K562 (cell line): ENCODE measurements around the gene ACTN1. TPM values are rescaled to one million over a fixed set of nuclear protein-coding genes. Genes with fewer than 3 reads are reported as not detected.
A peak's percentile ranks its signal among the peaks of the same experiment; 100 is the strongest.

Experiments
- ATAC-seq: fragments of 200-7000 bp; cut with Tn5 transposase; 3 replicates; pipeline ENCODE4 v1.9.1; 2020; ENCODE audit warnings: moderate library complexity
- BruUV-seq: library from RNA; stranded (reverse); fragments of 400-500 nt; replicated peaks from 2 replicates; lab custom pipeline; 2021; lab: Mats Ljungman, UMichigan
- CTCF ChIA-PET: fragments of 300-600 bp; formaldehyde crosslinking; extraction: SDS; loops from one replicate; lab custom pipeline; 2021; ENCODE audit warnings: low intra/inter-chr PET ratio; lab: Yijun Ruan, JAX
- POLR2A ChIA-PET: fragments of 300-600, 350-650 bp; sonication (Branson Sonifier 250); formaldehyde crosslinking; extraction: SDS; loops from one replicate; lab custom pipeline; 2021; ENCODE audit warnings: antibody characterized with exemption, inconsistent platforms; lab: Yijun Ruan, JAX
- DNase-seq, 4 experiments: peaks; one replicate each; pipeline versions ENCODE4 v3.0.0 to v3.0.0-alpha.2; 2011 to 2018; ENCODE audit warnings: low spot score in 3 of 4, mixed read lengths in 3 of 4; ENCODE audit errors: extremely low read depth in 1 of 4
- FAIRE-seq: peaks from 2 replicates; lab custom pipeline; 2011; peaks lifted over from hg19 to GRCh38; lab: Jason Lieb, UNC
- H2AFZ ChIP-seq: 2 replicates; pipeline ENCODE4 v1.6.0; 2011; ENCODE audit warnings: low read depth, low read length, control low read depth, inconsistent platforms
- H3K27ac ChIP-seq: fragments of 200-600 bp; 3 replicates; pipeline ENCODE4 v1.8.0; 2011; ENCODE audit warnings: low read depth, mild to moderate bottlenecking, control low read depth, inconsistent platforms, low read length, moderate library complexity, mixed read lengths; ENCODE audit errors: extremely low read depth
- H3K27me3 ChIP-seq, 2 experiments: fragments of 300-600 bp in 1 of 2; 2 replicates in 1 of 2; 3 replicates in 1 of 2; pipeline versions ENCODE4 v1.6.0 to v1.8.0; 2011; ENCODE audit warnings: inconsistent platforms in 2 of 2, low read length in 2 of 2, mild to moderate bottlenecking in 1 of 2, mixed read lengths in 1 of 2, moderate library complexity in 1 of 2; ENCODE audit not compliant: control insufficient read depth in 2 of 2, insufficient read depth in 2 of 2
- H3K36me3 ChIP-seq: fragments of 300-600 bp; 3 replicates; pipeline ENCODE4 v1.8.0; 2011; ENCODE audit warnings: mild to moderate bottlenecking, low read length, inconsistent platforms; ENCODE audit not compliant: control insufficient read depth, insufficient read depth
- H3K4me1 ChIP-seq, 2 experiments: fragments of 200-600 bp in 1 of 2; replicated peaks in 1 of 2; 2 replicates in 1 of 2; 3 replicates in 1 of 2; pipeline versions ENCODE4 v1.5.1 to v1.8.0; 2011; ENCODE audit warnings: inconsistent platforms in 2 of 2, low read length in 2 of 2, mild to moderate bottlenecking in 1 of 2, mixed read lengths in 1 of 2, moderate library complexity in 1 of 2; ENCODE audit not compliant: control insufficient read depth in 2 of 2, insufficient read depth in 2 of 2
- H3K4me2 ChIP-seq: 2 replicates; pipeline ENCODE4 v1.6.1; 2011; ENCODE audit warnings: low read length, control low read depth, inconsistent platforms, mixed read lengths; ENCODE audit not compliant: insufficient read depth
- H3K4me3 ChIP-seq: fragments of 200-600 bp; sonication (generic), shearing (Covaris generic); 2 replicates; pipeline ENCODE4 v1.5.1; 2016; ENCODE audit warnings: control low read depth, inconsistent platforms
- H3K79me2 ChIP-seq: fragments of 200-600 bp; 3 replicates; pipeline ENCODE4 v1.8.0; 2011; ENCODE audit warnings: low read length, inconsistent platforms; ENCODE audit not compliant: control insufficient read depth, insufficient read depth
- H3K9ac ChIP-seq, 2 experiments: 2 replicates each; pipeline versions ENCODE4 v1.6.0 to v1.6.1; 2011; ENCODE audit warnings: low read depth in 2 of 2, low read length in 2 of 2, control low read depth in 1 of 2, inconsistent platforms in 1 of 2, mild to moderate bottlenecking in 1 of 2, mixed read lengths in 1 of 2; ENCODE audit not compliant: insufficient read depth in 1 of 2
- H3K9me1 ChIP-seq: one replicate; pipeline ENCODE4 v1.6.0; 2011; ENCODE audit warnings: inconsistent platforms, mild to moderate bottlenecking, low read length, moderate library complexity; ENCODE audit not compliant: control insufficient read depth, insufficient read depth
- H3K9me3 ChIP-seq: replicated peaks from 2 replicates; pipeline ENCODE4 v1.5.1; 2011; ENCODE audit warnings: low read depth, low read length, inconsistent platforms; ENCODE audit not compliant: control insufficient read depth, insufficient read depth
- H4K20me1 ChIP-seq: replicated peaks from 2 replicates; pipeline ENCODE4 v1.6.1; 2011; ENCODE audit warnings: low read length, inconsistent platforms, mixed read lengths; ENCODE audit not compliant: control insufficient read depth, insufficient read depth
- CREM ChIP-seq: IDR thresholded peaks from 2 replicates; pipeline ENCODE4 v1.6.1; 2014; ENCODE audit warnings: antibody characterized with exemption, low read depth
- FOXP1 ChIP-seq: sonication (generic); formaldehyde crosslinking; IDR thresholded peaks from 2 replicates; pipeline ENCODE4 v1.8.0; 2022; ENCODE audit warnings: mild to moderate bottlenecking, missing genetic modification reagents
- FUS ChIP-seq: fragments of 200-400 bp; formaldehyde crosslinking; optimal IDR thresholded peaks from 2 replicates; pipeline ENCODE3; 2017; ENCODE audit warnings: low read depth, low read length
- HNRNPL ChIP-seq: fragments of 200-400 bp; formaldehyde crosslinking; IDR thresholded peaks from 2 replicates; pipeline ENCODE4 v1.6.1; 2017; ENCODE audit warnings: low read depth, mild to moderate bottlenecking, low read length
- HSF4 ChIP-seq: fragments of 250-450 bp; sonication (Bioruptor Pico); IDR thresholded peaks from 2 replicates; pipeline ENCODE4 v2.1.2; 2022; ENCODE audit warnings: mild to moderate bottlenecking, moderate library complexity, borderline replicate concordance
- PATZ1 ChIP-seq: fragments of 250-450 bp; sonication (Bioruptor Pico); IDR thresholded peaks from 2 replicates; pipeline ENCODE4 v1.5.0; 2020; ENCODE audit warnings: mild to moderate bottlenecking, borderline replicate concordance
- POLR2AphosphoS2 ChIP-seq: IDR thresholded peaks from 2 replicates; pipeline ENCODE4 v1.6.1; 2012; ENCODE audit warnings: low read length, improper control_type of control experiment
- TARDBP ChIP-seq: fragments of 450-650 bp; IDR thresholded peaks from 2 replicates; pipeline ENCODE4 v1.6.1; 2016
- TRIM24 ChIP-seq, 2 experiments: fragments of 450-650 bp; IDR thresholded peaks; 2 replicates each; pipeline ENCODE4 v1.6.1; 2016
- USF2 ChIP-seq: sonication (generic); formaldehyde crosslinking; IDR thresholded peaks from 2 replicates; pipeline ENCODE4 v1.5.0; 2020; ENCODE audit warnings: missing genetic modification reagents
- ZNF143 ChIP-seq: sonication (generic); formaldehyde crosslinking; IDR thresholded peaks from 2 replicates; pipeline ENCODE4 v1.9.0; 2022; ENCODE audit warnings: mild to moderate bottlenecking, missing genetic modification reagents
- ZNF311 ChIP-seq: fragments of 250-450 bp; sonication (Bioruptor Pico); IDR thresholded peaks from 2 replicates; pipeline ENCODE4 v1.4.0; 2020; ENCODE audit warnings: mild to moderate bottlenecking, moderate library complexity
- ZNF395 ChIP-seq: fragments of 200-800 bp; sonication (Bioruptor generic); IDR thresholded peaks from 2 replicates; pipeline ENCODE4 v1.6.1; 2017; ENCODE audit warnings: missing genetic modification characterization, missing compliant biosample characterization
- ZNF639 ChIP-seq, 2 experiments: fragments of 200-800 bp in 1 of 2; sonication (Bioruptor generic) in 1 of 2; sonication (generic) in 1 of 2; formaldehyde crosslinking in 1 of 2; IDR thresholded peaks in 1 of 2; conservative IDR thresholded peaks in 1 of 2; 2 replicates each; pipeline versions ENCODE4 v1.5.0 to v1.6.1; 2016 to 2020; ENCODE audit warnings: missing compliant biosample characterization in 1 of 2, missing genetic modification characterization in 1 of 2, missing genetic modification reagents in 1 of 2
- WGBS: fragments of 100-300 bp; shearing (Covaris generic); methylation state at CpG from one replicate; pipeline ENCODE4 v1.1.6; 2016; ENCODE audit warnings: low coverage, mixed read lengths; ENCODE audit not compliant: insufficient coverage; ENCODE audit errors: missing lambda C conversion rate; 5-methylcytosine and 5-hydroxymethylcytosine counted together
- in situ Hi-C: fragments of 300-500 bp; cut with MboI; formaldehyde crosslinking; loops from 4 replicates; pipeline ENCODE4 v1.15.0; 2018; ENCODE audit warnings: inconsistent platforms, mixed read lengths
- intact Hi-C: fragments of 100-400 bp; cut with micrococcal nuclease; formaldehyde crosslinking; loops from 2 replicates; pipeline ENCODE4 v1.14.2; 2022
- polyA plus RNA-seq, 8 experiments: library from polyadenylated mRNA; depleted of rRNA in 4 of 8; stranded (reverse) in 5 of 8; unstranded in 3 of 8; fragments of >200 nt; fragmentation: Nextera tagmentation in 2 of 8; fragmentation: Illumina TruSeq in 1 of 8; extraction: Ambion mirVana in 2 of 8; extraction: Trizol in 1 of 8; gene quantifications; 2 replicates each; pipeline versions ENCODE4 v1.2.1 to v1.2.3, GENCODE V29; 2011 to 2014; ENCODE audit warnings: inconsistent platforms in 1 of 8, missing spikeins in 1 of 8
- total RNA-seq, 7 experiments: library from RNA; depleted of rRNA in 6 of 7; stranded (reverse); fragments of >200 nt in 6 of 7; fragmentation: Illumina TruSeq in 2 of 7; extraction: Trizol in 2 of 7; gene quantifications; 2 replicates each; pipeline versions ENCODE4 v1.2.1 to v1.2.3, GENCODE V29; 2011 to 2021; ENCODE audit warnings: low replicate concordance in 1 of 7

The ACTN1 gene
- total and polyA plus RNA-seq, 9 of the 15 experiments (the other 6 are each of a cell fraction or from before 2014, with no cell fraction given), result 2.2 to 67.7 (median 34.5) TPM

- TF ChIP-seq ZNF395 (no peak), FUS (no peak)
Measured at GRCh38 chr14:68949601-68949965, 29.5 kb downstream of the ACTN1 start (continued).

GRCh38 chr14:68948686-68949600, 30.2 kb downstream of the ACTN1 start:
- no peaks in the 10 kb centered on the region for H3K9me3 ChIP-seq
- no peak overlapping the region for H3K4me2 ChIP-seq
- H3K4me3 ChIP-seq, result no peak overlapping the region
- in situ Hi-C loops (no loop called here), intact Hi-C loops (no loop called here)
- ATAC-seq (no peak), DNase-seq (no peak), FAIRE-seq (no peak)
- peaks cover 18% of the 10 kb centered on the region for H4K20me1 ChIP-seq
- no peaks in the 10 kb centered on the region for H3K9me1 ChIP-seq
- H3K79me2 ChIP-seq, result peaks cover 22% of the 10 kb centered on the region; the same call in 2 of the 3 replicates
- H3K36me3 ChIP-seq, result peaks cover 2% of the 10 kb centered on the region; the same call in 1 of the 3 replicates
- ChIA-PET CTCF (no interaction called here), POLR2A (interaction anchor here (0.6 to 2.1 kb wide), 2 partner anchors 7 to 27 kb away, joined by 3 to 5 read pairs; no protein-coding TSS in a partner anchor)
- peaks cover 22 to 30% of the 10 kb centered on the region in 2 experiments; a peak in 4 of 5 replicates for H3K4me1 ChIP-seq
- H2AFZ ChIP-seq, result no peak overlapping the region
- H3K27ac ChIP-seq, result no peak overlapping the region
- BruUV-seq, result no TSS peak
- 68% methylated on average over 5 of the region's 12 CpGs for WGBS
- H3K9ac ChIP-seq, result peak overlapping the region in 1 of 2 experiments; percentile 68; a peak in 2 of 4 replicates
- H3K27me3 ChIP-seq, result no peaks in the 10 kb centered on the region
- TF ChIP-seq PATZ1 (CRISPR knock-in tag), result no peak
- TF ChIP-seq HNRNPL, result no peak
- no peak for TF ChIP-seq POLR2AphosphoS2
- no peak for TF ChIP-seq ZNF143 (CRISPR knock-in tag)
- no peak for TF ChIP-seq ZNF311 (CRISPR knock-in tag)
- no peak for TF ChIP-seq CREM
- TF ChIP-seq FOXP1 (CRISPR knock-in tag), result no peak
- TF ChIP-seq HSF4 (CRISPR knock-in tag), result no peak
- TF ChIP-seq USF2, result no peak
- no peak for TF ChIP-seq TARDBP
- no peak for TF ChIP-seq ZNF639 (CRISPR knock-in tag; conservative IDR thresholded peaks at IDR 0.05 in 1 of 2, IDR thresholded peaks at IDR 0.05 in 1 of 2)
- TF ChIP-seq TRIM24 (IDR thresholded peaks at IDR 0.05), result no peak
